Stimulated activated CD4-positive, alpha-beta T cell treated with anti-CD3 and anti-CD28 coated beads, Interleukin-1b, Interleukin-23, amount 100 ng/mL, for 4 hours (primary cell): Measurements from ENCODE around the gene UTS2.

Source experiments
- DNase-seq, 2 donors: peaks; one replicate each; pipeline ENCODE4 v3.0.0-alpha.2; 2020; ENCODE audit warnings: low read depth in 2 of 2

UTS2 gene

GRCh38 chr1:7852804-7853683, at the start of gene UTS2:
Gene UTS2 (minus strand): TSS chr1:7853065. CDS start chr1:7853003, 62 bp downstream.
- DNase-seq, result no peak

GRCh38 chr1:7899741-7900140, 46.9 kb upstream of the UTS2 start:
- DNase-seq, result no peak

- no peak for DNase-seq
Observed at GRCh38 chr1:7898962-7899361, 46.1 kb upstream of the UTS2 start.

GRCh38 chr1:7896994-7897393, 44.1 kb upstream of the UTS2 start:
- DNase-seq, result no peak

- DNase-seq, result no peak
Observed at GRCh38 chr1:7893529-7894180, 40.8 kb upstream of the UTS2 start.

- no peak for DNase-seq
Observed at GRCh38 chr1:7891804-7892203, 38.9 kb upstream of the UTS2 start.

- DNase-seq, result no peak
Observed at GRCh38 chr1:7890853-7891252, 38.0 kb upstream of the UTS2 start.

- no peak for DNase-seq
Observed at GRCh38 chr1:7888248-7889081, 35.6 kb upstream of the UTS2 start.

GRCh38 chr1:7886405-7886745, 33.5 kb upstream of the UTS2 start:
- no peak for DNase-seq

GRCh38 chr1:7885513-7886404, 32.9 kb upstream of the UTS2 start:
- DNase-seq, result peak in 1 of 2 donors; percentile 6

GRCh38 chr1:7884757-7885156, 31.9 kb upstream of the UTS2 start:
- no peak for DNase-seq

- DNase-seq, result no peak
Observed at GRCh38 chr1:7879228-7879627, 26.4 kb upstream of the UTS2 start.

GRCh38 chr1:7878027-7878426, 25.2 kb upstream of the UTS2 start:
- no peak for DNase-seq

GRCh38 chr1:7873801-7874795, 21.2 kb upstream of the UTS2 start:
- DNase-seq, result no peak

GRCh38 chr1:7871136-7871535, 18.3 kb upstream of the UTS2 start:
- no peak for DNase-seq

- no peak for DNase-seq
Observed at GRCh38 chr1:7869136-7869920, 16.5 kb upstream of the UTS2 start.

GRCh38 chr1:7868070-7868780, 15.4 kb upstream of the UTS2 start:
- DNase-seq, result no peak

- DNase-seq, result no peak
Observed at GRCh38 chr1:7865978-7866377, 13.1 kb upstream of the UTS2 start.
